Vagina (tissue), 2 donors: ENCODE data around the gene TEX19.

Experiments
- CTCF ChIP-seq, 3 experiments: fragments of 450-650 bp in 2 of 3; fragments of 200-600 bp in 1 of 3; sonication (generic) in 1 of 3; IDR thresholded peaks; one replicate each; pipeline ENCODE4 v1.5.1; 2017 to 2019; ENCODE audit warnings: antibody characterized with exemption in 3 of 3, mild to moderate bottlenecking in 2 of 3, moderate library complexity in 2 of 3
- POLR2A ChIP-seq, 2 donors: fragments of 450-650 bp; IDR thresholded peaks; one replicate each; pipeline ENCODE4 v1.6.1; 2017; ENCODE audit warnings: antibody characterized with exemption in 2 of 2, mild to moderate bottlenecking in 2 of 2, moderate library complexity in 2 of 2
- POLR2AphosphoS5 ChIP-seq, 2 donors: sonication (generic); formaldehyde crosslinking; IDR thresholded peaks; one replicate each; pipeline ENCODE4 v1.9.0; 2017; ENCODE audit warnings: antibody characterized with exemption in 2 of 2, mild to moderate bottlenecking in 2 of 2, low read depth in 1 of 2; ENCODE audit not compliant: insufficient read depth in 1 of 2

- TF ChIP-seq CTCF (IDR thresholded peaks at IDR 0.05) (no peak), POLR2A (IDR thresholded peaks at IDR 0.05) (no peak), POLR2AphosphoS5 (IDR thresholded peaks at IDR 0.05; ENCODE audit: insufficient read depth in 1 of 2, low read depth in 1 of 2) (peak; percentile 55 to 61)
These were observed 37.8 kb downstream of the TEX19 start for GRCh38 chr17:82396601-82397435.
